C4-2B (cell line): ENCODE measurements around the gene ZNF578.
"Not testable (repeated sequence)": the region's sequence is repeated elsewhere in the genome, so short reads cannot be mapped to it uniquely, and the experiment has no call there.

Source experiments
- ZFX ChIP-seq: fragments of 450-650 bp; IDR thresholded peaks from 2 replicates; pipeline ENCODE4 v1.6.1; 2017
- TF ChIP-seq, protein P1 (sequence below): fragments of 450-650 bp; conservative IDR thresholded peaks from 2 replicates; pipeline ENCODE4 v1.5.1; 2017; ENCODE audit warnings: mild to moderate bottlenecking

DNA sequence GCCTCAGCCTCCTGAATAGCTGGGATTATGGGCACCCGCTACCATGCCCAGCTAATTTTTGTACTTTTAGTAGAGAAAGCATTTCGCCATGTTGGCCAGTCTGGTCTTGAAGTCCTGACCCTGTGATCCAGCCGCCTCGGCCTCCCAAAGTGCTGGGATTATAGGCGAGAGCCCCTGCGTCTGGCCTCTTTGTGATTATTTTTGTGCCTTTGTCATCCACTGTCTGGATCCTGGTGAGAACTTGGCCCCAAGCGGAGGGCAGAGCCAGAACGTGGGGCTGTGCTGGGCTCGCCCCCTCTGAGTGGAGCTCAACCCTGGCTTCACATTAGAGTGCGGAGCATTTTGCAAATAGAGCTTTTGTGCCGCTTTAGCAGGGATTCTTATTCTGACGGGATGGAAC is 47.6 kb downstream of the ZNF578 start:
- TF ChIP-seq, protein P1, sequence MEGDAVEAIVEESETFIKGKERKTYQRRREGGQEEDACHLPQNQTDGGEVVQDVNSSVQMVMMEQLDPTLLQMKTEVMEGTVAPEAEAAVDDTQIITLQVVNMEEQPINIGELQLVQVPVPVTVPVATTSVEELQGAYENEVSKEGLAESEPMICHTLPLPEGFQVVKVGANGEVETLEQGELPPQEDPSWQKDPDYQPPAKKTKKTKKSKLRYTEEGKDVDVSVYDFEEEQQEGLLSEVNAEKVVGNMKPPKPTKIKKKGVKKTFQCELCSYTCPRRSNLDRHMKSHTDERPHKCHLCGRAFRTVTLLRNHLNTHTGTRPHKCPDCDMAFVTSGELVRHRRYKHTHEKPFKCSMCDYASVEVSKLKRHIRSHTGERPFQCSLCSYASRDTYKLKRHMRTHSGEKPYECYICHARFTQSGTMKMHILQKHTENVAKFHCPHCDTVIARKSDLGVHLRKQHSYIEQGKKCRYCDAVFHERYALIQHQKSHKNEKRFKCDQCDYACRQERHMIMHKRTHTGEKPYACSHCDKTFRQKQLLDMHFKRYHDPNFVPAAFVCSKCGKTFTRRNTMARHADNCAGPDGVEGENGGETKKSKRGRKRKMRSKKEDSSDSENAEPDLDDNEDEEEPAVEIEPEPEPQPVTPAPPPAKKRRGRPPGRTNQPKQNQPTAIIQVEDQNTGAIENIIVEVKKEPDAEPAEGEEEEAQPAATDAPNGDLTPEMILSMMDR: not testable (repeated sequence)
- not testable (repeated sequence) for TF ChIP-seq ZFX
